ENCODE results near the gene CDKL2.

DNA sequence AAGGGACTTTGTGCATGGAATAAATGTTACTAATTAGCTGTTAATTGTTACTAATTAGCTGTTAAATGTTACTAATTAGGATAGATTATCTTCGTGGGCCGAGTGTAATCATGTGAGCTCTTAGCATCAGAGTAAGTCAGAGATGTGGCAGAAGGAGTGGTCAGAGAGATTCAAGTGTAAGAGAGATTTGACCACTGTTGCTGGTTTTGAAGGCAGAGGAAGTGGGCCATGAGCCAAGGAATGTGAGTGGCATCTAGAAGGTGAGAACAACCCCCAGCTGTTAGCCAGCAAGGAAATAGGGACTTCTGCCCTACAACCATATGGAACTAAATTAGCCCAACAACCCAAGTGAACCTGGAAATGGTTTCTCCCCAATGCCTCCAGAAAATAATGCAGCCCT is 46.3 kb downstream of the CDKL2 start:
- TF ChIP-seq, protein P1, sequence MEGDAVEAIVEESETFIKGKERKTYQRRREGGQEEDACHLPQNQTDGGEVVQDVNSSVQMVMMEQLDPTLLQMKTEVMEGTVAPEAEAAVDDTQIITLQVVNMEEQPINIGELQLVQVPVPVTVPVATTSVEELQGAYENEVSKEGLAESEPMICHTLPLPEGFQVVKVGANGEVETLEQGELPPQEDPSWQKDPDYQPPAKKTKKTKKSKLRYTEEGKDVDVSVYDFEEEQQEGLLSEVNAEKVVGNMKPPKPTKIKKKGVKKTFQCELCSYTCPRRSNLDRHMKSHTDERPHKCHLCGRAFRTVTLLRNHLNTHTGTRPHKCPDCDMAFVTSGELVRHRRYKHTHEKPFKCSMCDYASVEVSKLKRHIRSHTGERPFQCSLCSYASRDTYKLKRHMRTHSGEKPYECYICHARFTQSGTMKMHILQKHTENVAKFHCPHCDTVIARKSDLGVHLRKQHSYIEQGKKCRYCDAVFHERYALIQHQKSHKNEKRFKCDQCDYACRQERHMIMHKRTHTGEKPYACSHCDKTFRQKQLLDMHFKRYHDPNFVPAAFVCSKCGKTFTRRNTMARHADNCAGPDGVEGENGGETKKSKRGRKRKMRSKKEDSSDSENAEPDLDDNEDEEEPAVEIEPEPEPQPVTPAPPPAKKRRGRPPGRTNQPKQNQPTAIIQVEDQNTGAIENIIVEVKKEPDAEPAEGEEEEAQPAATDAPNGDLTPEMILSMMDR (IDR thresholded peaks at IDR 0.05), result no peak
- TF ChIP-seq POLR2A (IDR thresholded peaks at IDR 0.05), result no peak

Measured in body of pancreas (tissue), 4 donors.